Measurements from ENCODE around the gene SKI. TPM values are rescaled to one million over a fixed set of nuclear protein-coding genes. Genes with fewer than 3 reads are reported as not detected.

The SKI gene
- total and polyA plus RNA-seq, 8 donors, result 55.8 to 89.0 (median 73.9) TPM

DNA sequence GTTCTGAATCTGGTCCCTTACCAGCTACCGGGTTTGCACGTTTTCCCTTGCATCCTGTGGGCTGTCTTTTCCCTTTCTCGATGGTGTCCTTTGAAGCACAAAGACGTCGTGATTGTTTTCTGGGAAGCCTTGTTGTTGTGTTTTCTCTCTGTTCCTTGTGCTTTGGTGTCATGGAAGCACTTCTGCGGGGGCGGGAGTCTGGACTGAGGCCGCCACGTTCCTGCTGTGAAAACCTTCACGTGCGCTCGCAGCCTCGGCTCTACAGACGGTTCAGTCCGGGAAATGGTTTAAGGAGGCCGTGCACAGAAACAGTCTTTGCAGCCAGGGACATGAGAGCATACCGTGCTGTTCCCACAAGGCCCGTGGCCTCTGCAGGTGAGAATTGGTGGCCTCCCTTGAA is 68.5 kb downstream of the SKI start:
- TF ChIP-seq, protein P1, sequence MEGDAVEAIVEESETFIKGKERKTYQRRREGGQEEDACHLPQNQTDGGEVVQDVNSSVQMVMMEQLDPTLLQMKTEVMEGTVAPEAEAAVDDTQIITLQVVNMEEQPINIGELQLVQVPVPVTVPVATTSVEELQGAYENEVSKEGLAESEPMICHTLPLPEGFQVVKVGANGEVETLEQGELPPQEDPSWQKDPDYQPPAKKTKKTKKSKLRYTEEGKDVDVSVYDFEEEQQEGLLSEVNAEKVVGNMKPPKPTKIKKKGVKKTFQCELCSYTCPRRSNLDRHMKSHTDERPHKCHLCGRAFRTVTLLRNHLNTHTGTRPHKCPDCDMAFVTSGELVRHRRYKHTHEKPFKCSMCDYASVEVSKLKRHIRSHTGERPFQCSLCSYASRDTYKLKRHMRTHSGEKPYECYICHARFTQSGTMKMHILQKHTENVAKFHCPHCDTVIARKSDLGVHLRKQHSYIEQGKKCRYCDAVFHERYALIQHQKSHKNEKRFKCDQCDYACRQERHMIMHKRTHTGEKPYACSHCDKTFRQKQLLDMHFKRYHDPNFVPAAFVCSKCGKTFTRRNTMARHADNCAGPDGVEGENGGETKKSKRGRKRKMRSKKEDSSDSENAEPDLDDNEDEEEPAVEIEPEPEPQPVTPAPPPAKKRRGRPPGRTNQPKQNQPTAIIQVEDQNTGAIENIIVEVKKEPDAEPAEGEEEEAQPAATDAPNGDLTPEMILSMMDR (IDR thresholded peaks at IDR 0.05), result no peak
- DNase-seq, result no peak
- Histone ChIP-seq H3K4me1 (peaks cover 37 to 75% of the 10 kb centered on the region in 2 donors), H3K4me3 (no peak overlapping the region), H3K36me3 (peaks cover 0 to 11% of the 10 kb centered on the region in 2 donors), H3K9me3 (no peaks in the 10 kb centered on the region), H3K27me3 (no peaks in the 10 kb centered on the region), H3K27ac (no peak overlapping the region)
- ATAC-seq, result no peak
- intact Hi-C loops (cut with DNase I), result no loop called here

DNA sequence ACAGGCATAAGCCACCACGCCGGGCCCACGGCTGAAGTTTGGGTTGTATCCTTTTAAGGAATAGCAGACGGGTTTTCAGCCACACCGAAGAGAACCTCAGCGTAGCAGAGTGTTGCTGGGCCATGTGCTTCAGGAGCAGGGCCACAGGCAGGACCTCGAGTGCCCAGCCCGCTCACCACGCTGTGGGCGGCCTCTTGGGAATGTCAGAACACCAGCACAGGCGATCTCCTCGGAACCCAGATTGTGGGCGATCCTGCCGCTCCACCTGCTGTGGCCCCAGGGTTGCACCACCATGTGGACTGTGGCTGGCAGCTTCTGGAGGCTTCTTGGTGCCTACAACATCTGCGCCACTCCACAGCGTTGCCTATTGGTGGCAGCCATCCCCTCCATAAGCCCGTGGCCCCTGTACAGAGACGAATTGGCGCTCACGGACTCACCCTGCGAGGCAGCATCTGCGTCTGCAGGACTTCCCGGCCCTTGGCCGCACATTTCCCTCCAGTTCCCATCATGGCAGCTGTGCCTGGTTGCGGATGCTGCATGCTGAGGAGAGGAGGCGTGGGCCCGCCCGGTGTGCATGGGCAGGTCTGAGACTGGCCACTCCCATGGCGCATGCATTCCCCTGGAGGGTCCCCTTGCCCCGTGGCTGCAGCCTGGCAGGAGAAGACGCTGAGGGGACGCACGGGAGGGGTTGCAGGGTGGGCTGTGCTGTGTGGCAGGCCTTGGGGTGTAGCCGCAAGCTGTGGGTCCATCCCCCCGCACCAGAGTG is 69.3 kb downstream of the SKI start:
- H3K27me3 ChIP-seq, result no peaks in the 10 kb centered on the region
- intact Hi-C loops (cut with DNase I), result no loop called here
- H3K4me3 ChIP-seq, result no peak overlapping the region
- TF ChIP-seq, protein P1 (IDR thresholded peaks at IDR 0.05), result no peak
- DNase-seq, result no peak
- ATAC-seq, result no peak
- peaks cover 0 to 14% of the 10 kb centered on the region in 2 donors for H3K36me3 ChIP-seq
- peaks cover 32 to 75% of the 10 kb centered on the region in 2 donors for H3K4me1 ChIP-seq
- no peak overlapping the region for H3K27ac ChIP-seq
- no peaks in the 10 kb centered on the region for H3K9me3 ChIP-seq

DNA sequence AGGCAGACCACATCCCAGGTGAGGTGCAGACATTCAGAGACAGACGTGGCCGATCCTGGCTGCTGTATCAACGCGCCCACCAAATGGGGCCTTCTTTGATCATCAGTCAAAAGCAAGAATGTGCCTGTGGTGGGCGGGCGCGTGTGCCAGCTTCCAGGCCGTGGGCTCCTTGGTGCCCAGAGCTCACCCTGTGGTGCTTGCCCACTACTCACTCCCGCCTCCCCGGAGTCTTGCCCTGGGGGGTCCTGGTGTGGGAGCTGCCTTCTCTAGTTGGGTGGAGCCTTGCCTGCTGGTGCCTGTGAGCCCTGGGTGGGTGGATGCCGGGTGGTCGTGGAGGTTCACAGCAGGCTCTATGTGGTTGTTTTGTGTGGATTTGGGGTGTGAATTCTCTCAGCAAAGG is 70.6 kb downstream of the SKI start:
- Histone ChIP-seq H3K36me3 (peaks cover 0 to 26% of the 10 kb centered on the region in 2 donors), H3K4me1 (peaks cover 32 to 65% of the 10 kb centered on the region in 2 donors), H3K27me3 (no peaks in the 10 kb centered on the region), H3K9me3 (no peaks in the 10 kb centered on the region), H3K4me3 (no peak overlapping the region), H3K27ac (peak overlapping the region in 1 of 2 donors; percentile 92)
- no peak for ATAC-seq
- TF ChIP-seq, protein P1 (IDR thresholded peaks at IDR 0.05), result no peak
- intact Hi-C loops (cut with DNase I), result no loop called here
- no peak for DNase-seq

DNA sequence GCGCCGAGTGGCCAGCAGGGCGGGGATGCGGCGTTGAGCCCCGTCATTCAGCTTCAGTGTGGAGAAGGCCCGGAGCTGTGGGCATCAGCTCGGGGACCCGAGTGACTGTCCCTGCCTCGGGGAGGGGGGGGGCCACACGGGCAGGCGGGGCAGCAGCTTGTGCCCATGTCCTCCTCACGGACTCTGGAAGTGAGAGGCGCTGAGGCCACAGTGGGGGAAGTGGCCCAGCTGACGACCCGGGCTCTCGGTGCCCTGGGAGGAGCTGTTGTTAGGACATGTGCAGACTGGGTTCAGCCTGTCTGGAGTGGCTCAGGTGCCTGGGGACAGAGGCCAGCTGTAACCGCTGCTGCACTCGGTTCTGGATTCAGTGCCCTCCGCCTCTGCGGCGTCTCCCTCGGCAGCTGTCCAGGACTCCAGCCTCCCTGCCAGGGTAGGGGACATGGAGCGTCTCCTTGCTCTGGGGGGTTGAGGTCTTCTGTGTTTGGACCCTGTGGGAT is 71.1 kb downstream of the SKI start:
- peak overlapping the region; percentile 87 to 92 for H3K27ac ChIP-seq
- H3K9me3 ChIP-seq, result no peaks in the 10 kb centered on the region
- intact Hi-C loops (cut with DNase I), result no loop called here
- peaks cover 32 to 60% of the 10 kb centered on the region in 2 donors for H3K4me1 ChIP-seq
- peaks cover 0 to 31% of the 10 kb centered on the region in 2 donors for H3K36me3 ChIP-seq
- peak in 3 of 4 donors; percentile 68 to 91 (median 83) for DNase-seq
- ATAC-seq, result peak; percentile 44
- H3K4me3 ChIP-seq, result no peak overlapping the region
- no peaks in the 10 kb centered on the region for H3K27me3 ChIP-seq
- TF ChIP-seq, protein P1 (IDR thresholded peaks at IDR 0.05), result no peak

DNA sequence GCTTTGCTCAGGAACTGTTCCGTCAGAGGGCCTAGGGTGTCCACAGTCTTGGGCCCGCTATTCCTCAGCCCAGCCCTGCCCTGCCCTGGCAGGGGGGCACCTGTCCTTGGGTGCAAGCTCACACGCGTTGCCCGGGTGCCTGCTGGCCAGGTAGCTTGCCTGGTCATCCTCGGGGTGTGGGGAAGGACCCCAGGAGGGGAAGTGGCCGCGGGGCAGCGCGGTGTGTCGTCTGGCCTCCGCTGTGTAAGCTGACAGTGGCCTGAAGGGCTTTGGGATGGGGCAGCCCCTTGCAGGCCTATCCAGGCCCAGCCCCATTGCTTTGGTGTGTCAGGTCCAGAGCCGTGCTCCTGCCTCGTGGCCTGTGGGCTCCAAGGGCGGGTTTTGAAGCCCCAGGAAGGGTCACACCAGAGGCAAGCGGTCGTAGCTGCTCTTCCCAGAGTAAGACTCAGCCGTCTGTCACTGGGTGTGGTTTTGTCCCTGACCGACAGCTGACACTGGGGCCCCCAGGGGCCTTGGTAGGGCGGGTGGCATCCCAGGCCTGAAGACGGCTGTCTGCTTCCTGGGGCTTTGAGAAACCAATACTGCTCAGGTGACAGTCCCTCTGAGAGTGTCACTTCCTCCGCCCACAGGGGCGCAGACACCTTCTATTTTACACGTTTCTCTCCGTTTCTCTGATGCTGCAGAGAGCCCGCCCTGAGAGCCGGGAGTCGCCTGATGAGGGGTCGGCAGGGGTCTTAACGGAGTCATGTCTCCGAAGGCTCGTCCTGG is 72.1 kb downstream of the SKI start:
- Histone ChIP-seq H3K4me3 (peak overlapping the region in 1 of 2 donors; percentile 35), H3K27ac (peak overlapping the region; percentile 87 to 92), H3K27me3 (no peaks in the 10 kb centered on the region), H3K4me1 (peaks cover 32 to 50% of the 10 kb centered on the region in 2 donors), H3K9me3 (no peaks in the 10 kb centered on the region), H3K36me3 (peaks cover 0 to 41% of the 10 kb centered on the region in 2 donors)
- ATAC-seq, result peak; percentile 25
- intact Hi-C loops (cut with DNase I), result no loop called here
- peak in 1 of 4 donors; percentile 73 for DNase-seq
- TF ChIP-seq, protein P1 (IDR thresholded peaks at IDR 0.05), result no peak
